ENCODE data around the gene TPM1. TPM values are rescaled to one million over a fixed set of nuclear protein-coding genes. Genes with fewer than 3 reads are reported as not detected.

TPM1 gene
- polyA plus RNA-seq, 4 donors: 466 to 568 (median 528) TPM

DNA sequence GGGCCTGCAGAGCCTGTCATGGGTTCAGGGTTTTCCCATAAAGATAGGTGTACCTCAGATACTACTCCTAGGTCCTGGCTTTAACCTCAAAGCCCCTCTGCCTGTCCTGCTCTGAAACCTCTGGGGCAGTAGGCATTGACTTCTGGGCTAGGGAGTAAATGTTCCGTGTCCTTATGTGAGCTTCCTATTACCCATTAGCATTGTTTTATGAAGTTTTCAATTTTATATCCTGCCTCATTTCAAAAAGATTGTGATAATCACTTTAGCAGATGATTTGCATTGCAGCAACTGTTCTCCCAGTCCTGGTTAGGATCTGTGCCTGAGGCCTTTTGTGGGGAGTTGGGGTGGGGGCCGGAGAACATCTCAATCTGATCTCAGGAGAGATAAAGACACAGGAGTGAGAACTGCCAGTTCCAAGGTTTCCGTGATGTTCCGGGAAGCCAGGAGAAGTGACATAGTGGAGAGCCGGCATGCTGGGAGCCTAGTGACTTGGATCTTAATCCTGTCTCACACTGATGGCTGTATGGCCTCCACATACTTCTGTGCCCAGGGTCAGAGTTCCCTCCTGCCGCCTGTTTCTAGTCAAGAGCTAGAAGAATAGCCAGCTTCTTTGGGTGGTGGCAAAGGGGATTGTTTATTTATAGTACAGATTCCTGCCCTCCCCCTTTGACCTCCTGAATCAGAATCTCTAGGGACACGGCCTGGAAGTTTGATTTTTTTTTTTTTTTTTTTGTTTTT is 10.6 kb downstream of the TPM1 start:
- DNase-seq (ENCODE audit: low read depth in 4 of 4, low spot score in 3 of 4): no peak

DNA sequence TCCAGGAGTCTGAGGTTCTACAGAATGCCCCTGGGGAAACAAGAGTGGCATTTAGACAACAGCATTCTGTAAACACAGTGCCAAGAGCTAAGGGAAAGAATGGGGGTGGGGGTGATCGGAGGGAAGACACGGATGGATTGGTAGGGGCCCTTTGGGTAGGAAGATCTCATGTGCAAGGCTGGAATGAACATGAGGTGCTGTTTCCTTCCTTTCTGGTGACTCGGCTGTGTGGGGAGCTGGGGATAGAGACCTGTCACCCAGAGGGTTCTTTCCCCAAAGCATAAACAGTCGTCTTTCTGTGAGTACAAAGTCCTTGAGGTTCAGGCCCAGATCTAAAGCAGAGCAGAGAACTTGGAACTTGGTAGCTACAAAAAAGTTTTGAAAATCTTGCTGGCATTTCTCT is 11.7 kb downstream of the TPM1 start:
- no peak for DNase-seq (ENCODE audit: low read depth in 4 of 4, low spot score in 3 of 4)

DNA sequence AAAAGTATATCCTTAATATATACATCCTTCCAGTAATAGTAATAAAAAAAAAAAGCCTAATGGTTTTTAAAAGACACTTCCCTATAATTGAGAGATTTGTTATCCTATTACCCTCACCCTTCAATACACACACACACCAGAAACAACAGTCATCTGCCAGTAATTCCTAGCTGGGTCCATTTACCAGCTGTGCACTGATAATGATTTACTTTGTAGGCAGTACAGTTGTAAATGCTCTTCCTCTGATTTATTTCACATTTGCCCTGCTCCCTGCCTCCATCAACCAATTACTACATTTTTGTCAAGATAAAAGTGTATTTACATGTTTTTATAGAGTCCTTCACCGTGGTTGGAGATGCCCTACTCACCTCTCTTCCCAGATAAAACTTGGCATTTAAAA is 12.4 kb downstream of the TPM1 start:
- no peak for DNase-seq (ENCODE audit: low read depth in 4 of 4, low spot score in 3 of 4)

GRCh38 chr15:63056829-63057228 is 14.3 kb downstream of the TPM1 start:
- no peak for DNase-seq (ENCODE audit: low read depth in 4 of 4, low spot score in 3 of 4)

GRCh38 chr15:63057468-63058345 is 15.2 kb downstream of the TPM1 start:
- no peak for DNase-seq (ENCODE audit: low read depth in 4 of 4, low spot score in 3 of 4)

DNA sequence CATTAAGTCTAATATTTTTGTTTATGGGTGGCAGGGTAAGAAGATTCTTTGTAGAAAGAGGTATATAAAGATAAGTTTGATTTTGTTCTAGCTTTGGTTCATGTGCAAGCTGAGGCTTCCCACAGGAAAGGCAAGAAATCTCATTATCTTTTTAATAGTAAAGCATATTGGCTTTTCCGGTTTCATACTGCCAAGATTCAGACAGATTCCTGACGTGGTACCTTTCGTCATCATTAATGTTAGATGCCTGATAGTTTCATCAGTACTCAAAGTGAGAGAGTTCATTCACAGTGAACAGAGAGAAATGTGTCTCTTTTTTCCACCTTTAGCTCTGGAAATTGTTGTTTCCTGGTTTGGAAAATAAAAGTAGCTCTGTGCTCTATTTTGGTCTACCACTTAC is 16.5 kb downstream of the TPM1 start:
- no peak for DNase-seq (ENCODE audit: low read depth in 4 of 4, low spot score in 3 of 4)

DNA sequence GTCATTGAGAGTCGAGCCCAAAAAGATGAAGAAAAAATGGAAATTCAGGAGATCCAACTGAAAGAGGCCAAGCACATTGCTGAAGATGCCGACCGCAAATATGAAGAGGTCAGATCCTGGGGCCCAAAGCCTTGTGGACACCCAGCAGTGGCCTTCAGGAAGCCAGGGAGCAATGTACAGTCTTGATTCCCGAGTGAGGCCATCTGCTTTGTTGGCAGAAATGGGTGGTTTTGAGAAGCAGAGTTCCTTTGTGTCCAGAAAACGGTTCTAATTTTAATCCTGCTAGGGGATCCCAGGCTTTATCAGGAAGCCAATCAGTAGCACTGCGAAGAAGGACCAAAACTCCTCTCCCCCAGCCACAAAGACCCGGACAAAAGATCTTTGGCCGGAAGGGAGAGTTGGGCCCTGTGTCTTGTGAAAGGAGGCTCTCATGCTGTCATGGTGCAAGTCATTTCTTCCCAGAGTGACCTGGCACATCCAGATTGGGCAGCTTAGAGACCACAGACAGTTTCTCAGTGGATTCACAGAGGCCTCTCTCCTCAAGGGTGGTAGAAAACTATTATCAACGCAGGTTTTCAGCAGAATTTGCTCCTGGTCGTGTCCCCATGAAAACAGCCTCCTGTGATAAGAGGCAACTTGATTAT is 17.1 kb downstream of the TPM1 start:
- no peak for DNase-seq (ENCODE audit: low read depth in 4 of 4, low spot score in 3 of 4)

- no peak for DNase-seq (ENCODE audit: low read depth in 4 of 4, low spot score in 3 of 4)
Observed at GRCh38 chr15:63060699-63061098, 18.2 kb downstream of the TPM1 start.

GRCh38 chr15:63061975-63062374 is 19.4 kb downstream of the TPM1 start:
- DNase-seq (ENCODE audit: low read depth in 4 of 4, low spot score in 3 of 4): peak in 1 of 4 donors; percentile 67

GRCh38 chr15:63063164-63063756 is 20.7 kb downstream of the TPM1 start:
- no peak for DNase-seq (ENCODE audit: low read depth in 4 of 4, low spot score in 3 of 4)

DNA sequence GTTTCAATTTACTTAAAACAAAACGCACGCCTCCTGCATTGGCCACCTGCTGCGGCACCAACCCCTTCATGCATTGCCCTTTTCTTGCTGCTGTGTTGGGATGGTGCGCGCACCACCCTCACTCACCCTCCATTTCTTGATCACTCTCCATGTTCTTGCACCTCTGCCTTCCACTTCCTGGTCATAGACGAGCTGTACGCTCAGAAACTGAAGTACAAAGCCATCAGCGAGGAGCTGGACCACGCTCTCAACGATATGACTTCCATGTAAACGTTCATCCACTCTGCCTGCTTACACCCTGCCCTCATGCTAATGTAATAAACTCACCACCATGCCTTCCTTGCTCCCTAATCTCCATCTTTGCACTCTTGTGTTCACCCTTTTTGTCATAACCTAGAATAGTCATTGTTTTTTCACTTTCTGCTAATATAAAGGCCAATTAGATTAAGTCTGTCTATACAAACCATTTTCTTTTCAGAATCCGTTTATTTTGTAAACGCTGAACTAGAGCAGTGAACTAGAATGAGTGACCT is 21.4 kb downstream of the TPM1 start:
- no peak for DNase-seq (ENCODE audit: low read depth in 4 of 4, low spot score in 3 of 4)

GRCh38 chr15:63065262-63066221 is 23.0 kb downstream of the TPM1 start:
- no peak for DNase-seq (ENCODE audit: low read depth in 4 of 4, low spot score in 3 of 4)

- no peak for DNase-seq (ENCODE audit: low read depth in 4 of 4, low spot score in 3 of 4)
Observed at GRCh38 chr15:63066272-63066671, 23.7 kb downstream of the TPM1 start.

- DNase-seq (ENCODE audit: low read depth in 4 of 4, low spot score in 3 of 4): no peak
Observed at GRCh38 chr15:63067306-63067705, 24.8 kb downstream of the TPM1 start.

DNA sequence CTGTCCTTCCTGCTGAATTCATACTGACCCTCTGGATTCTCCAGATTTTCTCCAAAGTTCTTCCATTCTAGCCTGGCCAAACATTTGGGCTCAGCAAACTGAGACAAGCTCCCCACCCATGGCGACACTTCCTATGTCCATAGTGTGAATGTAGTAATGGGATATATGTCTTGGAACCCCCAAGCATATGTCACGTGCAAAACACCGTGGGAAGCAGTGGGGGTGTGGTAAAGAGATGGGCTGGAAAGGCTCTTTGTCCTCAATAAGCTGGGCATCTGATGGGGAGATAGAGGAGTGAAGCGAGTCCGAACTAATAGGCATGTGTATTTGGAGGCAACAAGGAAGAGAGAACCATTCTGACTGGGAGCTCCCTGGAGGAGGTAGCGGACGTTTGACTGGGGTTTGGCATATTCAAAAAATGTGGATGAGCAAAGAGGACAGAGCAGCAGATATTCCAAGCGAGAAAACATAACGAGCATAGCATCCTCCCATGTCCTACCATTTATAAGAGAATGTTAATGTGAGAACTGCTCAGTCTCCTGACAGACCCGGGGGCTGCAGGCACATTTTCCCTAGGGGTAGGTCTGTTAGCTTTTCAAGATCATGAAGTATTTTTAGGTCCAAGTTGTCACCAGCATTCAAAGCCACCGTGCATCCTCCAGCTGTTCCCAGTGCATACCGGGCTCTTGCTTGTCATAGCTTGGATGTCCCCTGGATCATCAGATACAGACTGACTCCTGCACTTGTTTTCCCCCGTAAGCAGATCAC is 25.6 kb downstream of the TPM1 start:
- no peak for DNase-seq (ENCODE audit: low read depth in 4 of 4, low spot score in 3 of 4)

DNA sequence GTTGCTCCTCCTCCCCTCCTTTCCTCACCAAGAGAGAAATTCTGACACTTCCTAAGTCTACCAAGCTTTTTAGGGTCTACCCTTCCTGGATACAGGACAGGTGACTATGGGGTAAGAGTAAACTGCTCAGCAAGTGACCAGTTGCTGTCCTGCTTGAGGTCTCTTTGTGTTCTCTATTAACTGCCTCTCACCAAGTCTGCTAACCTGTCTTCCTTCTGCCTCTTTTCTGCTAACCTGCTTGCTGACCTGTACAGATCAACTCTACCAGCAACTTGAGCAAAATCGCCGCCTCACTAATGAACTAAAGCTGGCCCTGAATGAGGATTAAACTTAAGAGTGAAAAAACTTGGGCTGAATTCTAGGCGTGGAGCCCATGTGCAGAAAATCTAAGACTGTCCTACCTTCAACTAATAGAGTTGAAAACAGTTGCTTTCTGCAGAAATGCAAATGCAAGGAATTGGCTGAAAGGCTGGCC is 27.1 kb downstream of the TPM1 start:
- DNase-seq (ENCODE audit: low read depth in 4 of 4, low spot score in 3 of 4): no peak

DNA sequence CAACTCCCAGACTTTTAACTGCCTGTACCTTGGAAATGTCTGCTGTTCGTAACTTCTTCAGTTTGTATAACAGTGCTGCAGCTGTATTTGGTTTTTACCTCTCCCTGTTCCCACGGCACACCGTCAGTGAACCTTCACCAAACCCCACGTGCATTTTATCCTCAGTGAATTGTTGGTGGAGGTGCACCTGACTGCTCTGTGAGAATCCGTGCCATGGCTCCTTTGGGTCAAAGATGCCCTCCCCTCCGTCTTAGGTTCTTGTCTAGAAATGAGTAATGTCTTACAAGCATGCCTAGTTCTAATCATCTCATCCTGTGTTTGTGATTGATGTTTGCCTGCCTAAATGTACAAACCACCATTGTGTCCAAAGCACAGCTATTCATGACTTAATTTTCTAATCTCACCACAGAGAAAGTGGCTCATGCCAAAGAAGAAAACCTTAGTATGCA is 28.2 kb downstream of the TPM1 start:
- no peak for DNase-seq (ENCODE audit: low read depth in 4 of 4, low spot score in 3 of 4)

GRCh38 chr15:63071288-63071909 is 28.9 kb downstream of the TPM1 start:
- no peak for DNase-seq (ENCODE audit: low read depth in 4 of 4, low spot score in 3 of 4)

Measured in left renal pelvis (tissue), 4 donors.